HepG2 (cell line): ENCODE measurements around the gene PLK3. TPM values are rescaled to one million over a fixed set of nuclear protein-coding genes. Genes with fewer than 3 reads are reported as not detected.

Experiments used
- ADNP ChIP-seq: sonication (generic); formaldehyde crosslinking; IDR thresholded peaks from 2 replicates; pipeline ENCODE4 v1.4.0; 2020; ENCODE audit warnings: missing genetic modification reagents
- HMG20A ChIP-seq: IDR thresholded peaks from 2 replicates; pipeline ENCODE4 v1.6.1; 2016; ENCODE audit warnings: borderline replicate concordance
- HNRNPK ChIP-seq: fragments of 200-400 bp; formaldehyde crosslinking; IDR thresholded peaks from 2 replicates; pipeline ENCODE4 v1.6.1; 2018; ENCODE audit warnings: low read length, low read depth, moderate library complexity, mild to moderate bottlenecking; ENCODE audit not compliant: poor library complexity, severe bottlenecking
- HNRNPLL ChIP-seq: fragments of 200-400 bp; formaldehyde crosslinking; IDR thresholded peaks from 2 replicates; pipeline ENCODE4 v1.6.1; 2017; ENCODE audit warnings: mild to moderate bottlenecking, low read depth, low read length; ENCODE audit not compliant: poor library complexity, severe bottlenecking
- HOXA9 ChIP-seq: sonication (generic); formaldehyde crosslinking; IDR thresholded peaks from 2 replicates; pipeline ENCODE4 v1.8.1; 2022; ENCODE audit warnings: missing genetic modification reagents, mild to moderate bottlenecking, moderate library complexity, borderline replicate concordance
- ISX ChIP-seq: sonication (generic); formaldehyde crosslinking; conservative IDR thresholded peaks from 2 replicates; pipeline ENCODE4 v1.5.0; 2020; ENCODE audit warnings: missing genetic modification reagents
- MBNL3 ChIP-seq: fragments of 250-450 bp; sonication (Bioruptor Pico); conservative IDR thresholded peaks from 2 replicates; pipeline ENCODE4 v1.8.0; 2022; ENCODE audit warnings: mild to moderate bottlenecking, inconsistent platforms
- MXD1 ChIP-seq: sonication (generic); formaldehyde crosslinking; IDR thresholded peaks from 2 replicates; pipeline ENCODE4 v1.4.0; 2020; ENCODE audit warnings: mild to moderate bottlenecking, missing genetic modification reagents
- NFE2L2 ChIP-seq: fragments of 150-350 bp; IDR thresholded peaks from 2 replicates; pipeline ENCODE4 v1.6.1; 2014; ENCODE audit warnings: low read length
- NFIC ChIP-seq: IDR thresholded peaks from 2 replicates; pipeline ENCODE4 v1.6.1; 2012; ENCODE audit warnings: mild to moderate bottlenecking, low read length, inconsistent platforms
- SATB2 ChIP-seq: sonication (generic); formaldehyde crosslinking; IDR thresholded peaks from 2 replicates; pipeline ENCODE4 v1.5.0; 2020; ENCODE audit warnings: missing genetic modification reagents
- TBP ChIP-seq: sonication (generic); formaldehyde crosslinking; IDR thresholded peaks from 2 replicates; pipeline ENCODE4 v1.5.0; 2020; ENCODE audit warnings: missing genetic modification reagents
- TFAP4 ChIP-seq: sonication (generic); IDR thresholded peaks from 2 replicates; pipeline ENCODE4 v1.6.1; 2016; ENCODE audit warnings: low read depth, borderline replicate concordance
- ZEB1 ChIP-seq: IDR thresholded peaks from 2 replicates; pipeline ENCODE4 v1.6.1; 2012; ENCODE audit warnings: mild to moderate bottlenecking, low read depth, inconsistent platforms; ENCODE audit not compliant: insufficient replicate concordance
- ZMAT5 ChIP-seq: sonication (generic); formaldehyde crosslinking; IDR thresholded peaks from 2 replicates; pipeline ENCODE4 v1.5.0; 2020; ENCODE audit warnings: mild to moderate bottlenecking, low read depth, missing genetic modification reagents, borderline replicate concordance
- ZNF10 ChIP-seq: sonication (generic); formaldehyde crosslinking; IDR thresholded peaks from 2 replicates; pipeline ENCODE4 v1.4.0; 2020; ENCODE audit warnings: mild to moderate bottlenecking, low read depth, missing genetic modification reagents, borderline replicate concordance
- ZNF136 ChIP-seq: sonication (generic); formaldehyde crosslinking; IDR thresholded peaks from 2 replicates; pipeline ENCODE4 v1.8.1; 2022; ENCODE audit warnings: low read depth, mild to moderate bottlenecking, moderate library complexity, missing genetic modification reagents
- ZNF20 ChIP-seq: sonication (generic); formaldehyde crosslinking; IDR thresholded peaks from 2 replicates; pipeline ENCODE4 v1.4.0; 2020; ENCODE audit warnings: mild to moderate bottlenecking, moderate library complexity, missing genetic modification reagents
- ZNF253 ChIP-seq: sonication (generic); formaldehyde crosslinking; IDR thresholded peaks from 2 replicates; pipeline ENCODE4 v1.8.0; 2022; ENCODE audit warnings: mild to moderate bottlenecking, missing genetic modification reagents, borderline replicate concordance
- ZNF280B ChIP-seq: sonication (generic); formaldehyde crosslinking; IDR thresholded peaks from 2 replicates; pipeline ENCODE4 v1.5.0; 2020; ENCODE audit warnings: missing genetic modification reagents, mild to moderate bottlenecking, borderline replicate concordance
- ZNF335 ChIP-seq: sonication (generic); formaldehyde crosslinking; IDR thresholded peaks from 2 replicates; pipeline ENCODE4 v1.4.0; 2020; ENCODE audit warnings: missing genetic modification reagents
- ZNF354B ChIP-seq: sonication (generic); formaldehyde crosslinking; IDR thresholded peaks from 2 replicates; pipeline ENCODE4 v1.8.0; 2022; ENCODE audit warnings: mild to moderate bottlenecking, missing genetic modification reagents
- ZNF468 ChIP-seq: sonication (generic); formaldehyde crosslinking; IDR thresholded peaks from 2 replicates; pipeline ENCODE4 v1.8.0; 2022; ENCODE audit warnings: mild to moderate bottlenecking, moderate library complexity, missing genetic modification reagents
- ZNF569 ChIP-seq: sonication (generic); formaldehyde crosslinking; IDR thresholded peaks from 2 replicates; pipeline ENCODE4 v1.5.0; 2020; ENCODE audit warnings: mild to moderate bottlenecking, missing genetic modification reagents, moderate library complexity, borderline replicate concordance
- ZNF577 ChIP-seq: sonication (generic); formaldehyde crosslinking; IDR thresholded peaks from 2 replicates; pipeline ENCODE4 v1.4.0; 2020; ENCODE audit warnings: mild to moderate bottlenecking, low read depth, missing genetic modification reagents, borderline replicate concordance
- ZNF713 ChIP-seq: sonication (generic); formaldehyde crosslinking; IDR thresholded peaks from 2 replicates; pipeline ENCODE4 v1.4.0; 2020; ENCODE audit warnings: mild to moderate bottlenecking, missing genetic modification reagents
- ZSCAN21 ChIP-seq: sonication (generic); formaldehyde crosslinking; IDR thresholded peaks from 2 replicates; pipeline ENCODE4 v1.8.0; 2022; ENCODE audit warnings: mild to moderate bottlenecking, missing genetic modification reagents, moderate library complexity, borderline replicate concordance
- polyA plus RNA-seq, 8 experiments: library from polyadenylated mRNA; depleted of rRNA in 3 of 8; stranded (reverse) in 7 of 8; unstranded in 1 of 8; fragments of >200 nt; fragmentation: Illumina TruSeq in 4 of 8; extraction: Trizol in 4 of 8; gene quantifications; 2 replicates each; pipeline versions ENCODE4 v1.2.1 to v1.2.3, GENCODE V29; 2011 to 2016; ENCODE audit warnings: low read depth in 4 of 8, missing spikeins in 1 of 8, mixed read lengths in 1 of 8; ENCODE audit not compliant: insufficient read depth in 1 of 8
- total RNA-seq, 5 experiments: library from RNA; depleted of rRNA; stranded (reverse); fragments of >200 nt; fragmentation: Illumina TruSeq; extraction: Trizol; gene quantifications; 2 replicates each; pipeline ENCODE4 v1.2.3, GENCODE V29; 2016; ENCODE audit warnings: low read depth in 1 of 5

Gene PLK3
- total and polyA plus RNA-seq, 2 of the 13 experiments (the other 11 are each of a cell fraction or from before 2014, with no cell fraction given), result 9.8 to 16.9 TPM

- TF ChIP-seq HNRNPLL (peak; percentile 80), ADNP (CRISPR knock-in tag) (no peak), HNRNPK (no peak), ZMAT5 (CRISPR knock-in tag) (no peak), NFE2L2 (no peak), ZNF335 (CRISPR knock-in tag) (peak; percentile 79), ZSCAN21 (peak; percentile 90), ZNF280B (CRISPR knock-in tag) (no peak), HMG20A (no peak), HOXA9 (no peak; the same call in 1 of the 2 replicates), ZNF253 (CRISPR knock-in tag) (peak; percentile 78; the same call in 1 of the 2 replicates), ZNF468 (no peak), ZNF577 (CRISPR knock-in tag) (no peak), MBNL3 (CRISPR knock-in tag) (no peak), ZNF569 (no peak), TFAP4 (peak; percentile 71; the same call in 1 of the 2 replicates), TBP (CRISPR knock-in tag) (peak; percentile 64; the same call in 1 of the 2 replicates), MXD1 (CRISPR knock-in tag) (no peak), NFIC (0 out of 2 replicates have a peak, but pooled peaks have one; percentile 18), ZNF713 (CRISPR knock-in tag) (no peak), ZNF136 (CRISPR knock-in tag) (0 out of 2 replicates have a peak, but pooled peaks have one; percentile 35), ZNF10 (CRISPR knock-in tag) (no peak), ZNF20 (CRISPR knock-in tag) (no peak), ZNF354B (no peak; the same call in 1 of the 2 replicates), ZEB1 (no peak), ISX (CRISPR knock-in tag) (peak; percentile 96), SATB2 (0 out of 2 replicates have a peak, but pooled peaks have one; percentile 83)
Measured at GRCh38 chr1:44775078-44775929, 24.9 kb upstream of the PLK3 start, which contains the start of gene RPS8 (continued).
